ENCODE results near the gene HSPA6.
"Not testable (repeated sequence)": the region's sequence is repeated elsewhere in the genome, so short reads cannot be mapped to it uniquely, and the experiment has no call there.

The HSPA6 gene

DNA sequence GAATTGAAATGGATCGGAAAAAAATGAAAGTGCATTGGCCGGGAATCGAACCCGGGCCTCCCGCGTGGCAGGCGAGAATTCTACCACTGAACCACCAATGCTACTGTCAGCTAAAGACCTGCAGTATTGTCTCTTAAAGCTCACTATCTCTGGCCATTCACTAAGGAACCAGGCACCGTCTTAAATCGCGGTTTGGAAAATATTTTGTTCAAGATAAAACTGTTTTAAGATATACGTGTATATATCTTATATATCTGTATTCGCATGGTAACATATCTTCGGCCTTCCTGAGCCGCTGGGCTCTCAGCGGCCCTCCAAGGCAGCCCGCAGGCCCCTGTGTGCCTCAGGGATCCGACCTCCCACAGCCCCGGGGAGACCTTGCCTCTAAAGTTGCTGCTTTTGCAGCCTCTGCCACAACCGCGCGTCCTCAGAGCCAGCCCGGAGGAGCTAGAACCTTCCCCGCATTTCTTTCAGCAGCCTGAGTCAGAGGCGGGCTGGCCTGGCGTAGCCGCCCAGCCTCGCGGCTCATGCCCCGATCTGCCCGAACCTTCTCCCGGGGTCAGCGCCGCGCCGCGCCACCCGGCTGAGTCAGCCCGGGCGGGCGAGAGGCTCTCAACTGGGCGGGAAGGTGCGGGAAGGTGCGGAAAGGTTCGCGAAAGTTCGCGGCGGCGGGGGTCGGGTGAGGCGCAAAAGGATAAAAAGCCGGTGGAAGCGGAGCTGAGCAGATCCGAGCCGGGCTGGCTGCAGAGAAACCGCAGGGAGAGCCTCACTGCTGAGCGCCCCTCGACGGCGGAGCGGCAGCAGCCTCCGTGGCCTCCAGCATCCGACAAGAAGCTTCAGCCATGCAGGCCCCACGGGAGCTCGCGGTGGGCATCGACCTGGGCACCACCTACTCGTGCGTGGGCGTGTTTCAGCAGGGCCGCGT lies at the start of gene HSPA6:
Gene HSPA6 (plus strand): TSS at position 724 of the 925 bp plus-strand sequence. CDS start 119 bp downstream, at position 843.
- TF ChIP-seq GATA2, GATA3 (IDR thresholded peaks at IDR 0.05; ENCODE audit: low read depth, low read length): not testable (repeated sequence)

DNA sequence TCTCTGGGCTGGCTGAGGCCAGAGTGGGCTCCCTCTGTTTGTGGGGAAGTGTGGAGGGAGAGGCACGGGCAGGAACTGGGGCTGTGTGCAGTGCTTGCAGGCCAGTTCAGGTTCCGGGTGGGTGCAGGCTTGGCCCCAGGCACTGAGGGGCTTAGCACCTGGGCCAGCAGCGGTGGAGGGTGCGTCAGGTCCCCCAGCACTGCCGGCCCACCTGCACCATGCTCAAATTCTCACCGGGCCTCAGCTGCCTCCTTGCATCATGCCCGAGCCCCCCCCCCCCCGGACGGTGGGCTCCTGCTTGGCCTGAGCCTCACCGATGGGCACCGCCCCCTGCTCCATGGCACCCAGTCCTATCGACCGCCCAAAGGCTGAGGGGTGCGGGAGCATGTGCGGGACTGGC lies 45.4 kb upstream of the HSPA6 start:
- no peak for TF ChIP-seq GATA2 (IDR thresholded peaks at IDR 0.05; ENCODE audit: low read depth, low read length)
- TF ChIP-seq GATA3 (IDR thresholded peaks at IDR 0.05; ENCODE audit: low read depth, low read length) = no peak

DNA sequence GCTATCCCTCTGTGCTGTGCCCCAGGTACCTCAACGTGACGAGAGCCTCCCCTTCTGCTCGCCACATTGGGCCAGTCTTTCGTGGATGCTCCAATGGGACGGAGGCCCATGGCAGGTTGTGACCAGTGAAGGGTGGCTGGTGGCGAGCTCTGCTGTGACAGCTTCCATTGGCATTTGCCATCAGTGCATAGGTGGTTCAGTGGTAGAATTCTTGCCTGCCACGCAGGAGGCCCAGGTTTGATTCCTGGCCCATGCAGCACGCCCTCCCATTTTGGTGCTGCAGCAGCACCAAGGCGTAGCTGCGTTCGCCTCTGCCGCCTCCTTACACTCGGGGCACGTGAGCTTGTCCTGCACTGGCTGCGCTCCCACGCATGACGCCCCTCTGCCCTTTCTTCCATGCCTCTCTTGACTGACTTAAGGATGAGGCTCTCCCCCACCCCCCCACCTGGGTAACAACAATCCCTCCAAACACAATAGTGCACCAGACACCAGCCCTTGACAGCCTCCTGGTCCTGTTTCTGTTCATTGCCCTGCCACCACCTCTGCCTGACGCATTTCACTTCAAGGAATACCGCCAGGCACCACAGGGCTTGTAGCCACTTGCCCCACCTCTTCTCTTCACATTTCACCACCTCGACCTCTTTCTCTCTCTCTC lies 43.8 kb upstream of the HSPA6 start:
- TF ChIP-seq GATA2 (IDR thresholded peaks at IDR 0.05; ENCODE audit: low read depth, low read length) = no peak
- no peak for TF ChIP-seq GATA3 (IDR thresholded peaks at IDR 0.05; ENCODE audit: low read depth, low read length)

DNA sequence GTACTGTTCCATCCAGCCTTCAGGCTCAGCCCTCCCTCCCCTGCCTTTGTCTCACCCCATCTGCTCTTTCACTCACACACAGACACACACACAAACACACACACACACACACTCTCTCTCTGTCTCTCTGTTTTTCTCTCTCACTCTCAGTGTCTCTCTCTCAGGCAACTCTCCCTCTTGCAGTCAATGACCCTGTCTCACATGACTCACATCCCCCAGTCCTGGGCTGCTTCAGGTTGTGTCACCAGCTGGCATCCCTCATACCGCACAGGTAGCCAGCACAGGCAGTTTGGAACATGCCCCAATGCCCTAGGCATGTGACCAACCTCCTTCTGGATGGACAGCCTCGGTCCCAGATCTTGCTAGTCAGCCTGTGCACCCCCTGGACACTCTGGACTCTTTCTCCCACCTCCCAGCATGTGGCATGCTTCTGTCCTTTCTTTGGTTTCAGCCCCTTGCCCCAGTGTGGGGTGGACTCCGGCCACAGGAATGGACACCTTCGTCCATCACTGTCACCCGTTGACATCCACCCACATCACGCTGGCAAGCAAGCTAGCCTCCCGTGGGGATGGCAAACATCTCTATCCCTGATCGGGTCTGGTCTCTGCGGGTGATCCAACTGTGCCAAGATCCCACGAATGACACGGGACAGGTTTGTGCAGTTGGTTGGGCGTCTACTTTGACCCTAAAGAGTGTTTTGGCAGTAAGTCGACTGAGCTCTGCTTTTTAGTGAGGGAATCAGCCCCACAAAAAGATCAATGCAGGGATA lies 42.5 kb upstream of the HSPA6 start:
- no peak for TF ChIP-seq GATA3 (IDR thresholded peaks at IDR 0.05; ENCODE audit: low read depth, low read length)
- no peak for TF ChIP-seq GATA2 (IDR thresholded peaks at IDR 0.05; ENCODE audit: low read depth, low read length)

DNA sequence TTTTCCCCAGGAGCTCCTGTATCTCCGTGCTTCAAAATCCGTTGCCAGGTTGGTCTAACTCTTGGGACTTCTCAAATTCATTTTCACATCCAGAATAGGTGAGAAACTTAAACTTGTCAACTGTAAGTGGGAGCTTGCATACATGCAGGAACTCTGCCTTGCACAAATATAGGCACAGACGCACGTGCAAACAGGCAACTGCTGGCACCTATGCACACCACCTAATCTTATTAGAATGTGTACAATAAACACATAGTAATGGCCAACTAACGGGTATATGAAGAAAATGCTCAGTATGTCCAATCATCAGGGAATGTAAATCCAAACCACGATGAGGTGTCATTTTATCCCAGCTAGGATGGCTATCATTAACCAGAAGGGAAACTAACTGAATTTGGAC lies 41.7 kb upstream of the HSPA6 start:
- TF ChIP-seq GATA3 (IDR thresholded peaks at IDR 0.05; ENCODE audit: low read depth, low read length) (no peak), GATA2 (IDR thresholded peaks at IDR 0.05; ENCODE audit: low read depth, low read length) (no peak)

DNA sequence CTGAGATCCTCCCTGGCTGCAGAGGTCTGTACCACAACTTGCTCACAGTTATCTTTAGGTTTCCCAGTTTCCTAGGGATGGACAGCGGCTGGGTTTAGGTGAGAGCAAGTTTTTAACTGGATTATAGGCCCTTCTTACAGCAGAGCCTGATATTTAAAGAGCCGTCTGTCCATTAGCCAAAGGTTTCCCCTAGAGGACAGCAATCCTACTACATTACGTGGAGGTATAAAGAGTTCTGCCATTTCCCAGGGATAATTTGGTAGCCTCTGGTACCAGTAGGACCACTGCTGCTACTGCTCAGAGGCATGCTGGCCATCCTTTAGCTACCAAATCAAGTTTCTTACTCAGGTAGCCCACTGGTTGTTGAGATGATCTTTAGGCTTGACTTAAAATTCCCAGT lies 41.0 kb upstream of the HSPA6 start:
- TF ChIP-seq GATA2 (IDR thresholded peaks at IDR 0.05; ENCODE audit: low read depth, low read length) (no peak), GATA3 (IDR thresholded peaks at IDR 0.05; ENCODE audit: low read depth, low read length) (no peak)

DNA sequence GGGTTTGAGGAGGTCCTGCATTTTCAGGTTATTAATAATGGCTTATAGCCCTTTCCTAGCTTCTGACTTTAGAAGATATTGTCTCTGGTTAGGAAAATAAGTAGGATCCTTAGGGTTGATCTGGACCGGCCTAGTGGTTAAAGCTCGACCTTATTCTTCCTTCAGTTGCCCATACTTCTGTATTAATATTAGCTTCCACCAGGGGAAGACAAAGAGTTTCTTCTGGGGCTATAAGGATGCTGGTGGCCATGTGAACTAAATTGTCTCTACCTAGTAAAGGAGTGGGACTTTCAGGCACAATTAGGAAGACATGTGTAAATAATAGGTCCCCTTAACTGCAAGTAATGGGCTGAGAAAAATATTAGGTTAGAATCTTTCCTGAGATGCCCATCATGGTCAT lies 39.7 kb upstream of the HSPA6 start:
- no peak for TF ChIP-seq GATA3 (IDR thresholded peaks at IDR 0.05; ENCODE audit: low read depth, low read length)
- no peak for TF ChIP-seq GATA2 (IDR thresholded peaks at IDR 0.05; ENCODE audit: low read depth, low read length)

DNA sequence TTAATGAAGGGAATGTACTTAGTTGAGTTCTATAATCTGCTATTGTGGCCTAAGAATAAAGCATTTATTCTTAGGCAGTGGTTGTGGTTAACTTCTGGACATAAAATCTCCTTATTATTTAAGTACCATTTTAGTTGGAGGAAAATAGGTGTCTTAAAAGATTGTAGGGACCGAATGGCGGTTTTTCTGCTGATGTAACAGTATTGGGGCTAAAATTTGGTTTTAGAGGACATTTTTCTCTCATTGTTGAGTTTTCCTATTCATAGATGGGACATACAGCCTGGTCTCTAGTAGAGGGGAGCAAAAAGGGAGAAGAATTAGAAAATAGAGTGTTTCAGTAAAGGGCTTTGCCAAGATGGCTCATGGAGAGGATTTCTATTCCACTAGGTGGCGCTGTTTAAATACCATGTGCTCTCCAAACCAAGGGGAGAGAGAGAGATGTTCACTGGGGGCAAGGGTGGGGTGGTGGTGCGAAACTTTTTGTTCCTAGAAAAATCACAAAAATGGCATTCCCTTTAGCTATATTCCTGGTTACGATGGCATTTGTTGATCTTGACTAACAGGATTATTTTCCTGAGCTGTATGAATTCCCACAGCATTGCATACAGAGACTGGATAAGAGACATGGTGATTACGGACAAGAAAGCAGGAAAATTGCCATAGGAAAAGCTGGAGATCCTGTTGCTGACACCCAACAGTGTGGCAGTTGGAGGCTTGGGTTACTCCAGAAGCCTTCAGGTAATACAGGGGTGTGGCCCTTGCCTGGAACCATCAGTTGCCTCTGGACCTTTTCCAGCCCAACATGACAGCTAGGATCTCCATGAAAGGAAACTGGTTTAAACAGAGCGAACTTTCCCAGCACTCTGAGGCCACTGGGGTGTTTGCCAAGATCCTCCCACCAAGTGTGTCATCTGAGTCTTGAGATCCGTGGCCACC lies 37.3 kb upstream of the HSPA6 start:
- no peak for TF ChIP-seq GATA3 (IDR thresholded peaks at IDR 0.05; ENCODE audit: low read depth, low read length)
- TF ChIP-seq GATA2 (IDR thresholded peaks at IDR 0.05; ENCODE audit: low read depth, low read length) = no peak

DNA sequence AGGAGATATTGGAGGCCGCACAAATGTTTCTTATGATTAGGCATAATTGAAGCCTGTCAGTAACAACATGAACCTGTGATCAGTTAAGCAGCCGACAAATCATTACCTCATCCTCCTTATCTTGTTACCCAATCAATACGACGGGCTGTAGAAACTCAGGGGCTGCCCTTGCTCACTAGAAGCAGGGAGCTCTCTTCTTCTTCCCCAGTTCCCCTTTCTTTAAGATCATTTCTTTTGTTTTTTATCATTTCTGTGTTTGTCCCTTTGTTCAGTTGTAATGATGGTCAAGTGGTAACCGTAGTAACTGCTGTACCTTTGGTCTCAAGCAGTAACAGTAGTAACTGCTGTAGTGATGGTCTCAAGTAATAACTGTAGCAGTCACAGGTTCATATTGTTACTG lies 32.9 kb upstream of the HSPA6 start:
- no peak for TF ChIP-seq GATA3 (IDR thresholded peaks at IDR 0.05; ENCODE audit: low read depth, low read length)
- no peak; the same call in 1 of the 2 replicates for TF ChIP-seq GATA2 (IDR thresholded peaks at IDR 0.05; ENCODE audit: low read depth, low read length)

DNA sequence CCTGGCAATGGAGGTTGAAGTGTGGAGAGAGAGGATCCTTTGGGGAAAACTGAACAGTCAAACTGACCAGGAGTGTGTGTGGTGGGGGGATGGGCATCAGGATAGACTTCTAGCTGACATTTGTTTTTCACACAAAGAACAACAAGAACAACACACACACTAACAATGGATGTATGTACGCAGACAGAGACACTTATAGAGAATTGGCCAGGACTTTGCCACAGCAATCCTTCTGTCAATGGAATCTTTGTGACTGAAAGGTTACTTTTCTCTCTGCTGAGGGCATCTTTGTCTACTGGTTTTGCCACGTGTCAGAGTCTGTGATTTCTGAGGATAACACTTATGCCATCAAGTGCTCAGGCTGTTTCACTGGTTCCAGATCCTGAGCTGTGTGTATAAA lies 31.5 kb upstream of the HSPA6 start:
- TF ChIP-seq GATA3 (IDR thresholded peaks at IDR 0.05; ENCODE audit: low read depth, low read length) (no peak), GATA2 (IDR thresholded peaks at IDR 0.05; ENCODE audit: low read depth, low read length) (no peak)

DNA sequence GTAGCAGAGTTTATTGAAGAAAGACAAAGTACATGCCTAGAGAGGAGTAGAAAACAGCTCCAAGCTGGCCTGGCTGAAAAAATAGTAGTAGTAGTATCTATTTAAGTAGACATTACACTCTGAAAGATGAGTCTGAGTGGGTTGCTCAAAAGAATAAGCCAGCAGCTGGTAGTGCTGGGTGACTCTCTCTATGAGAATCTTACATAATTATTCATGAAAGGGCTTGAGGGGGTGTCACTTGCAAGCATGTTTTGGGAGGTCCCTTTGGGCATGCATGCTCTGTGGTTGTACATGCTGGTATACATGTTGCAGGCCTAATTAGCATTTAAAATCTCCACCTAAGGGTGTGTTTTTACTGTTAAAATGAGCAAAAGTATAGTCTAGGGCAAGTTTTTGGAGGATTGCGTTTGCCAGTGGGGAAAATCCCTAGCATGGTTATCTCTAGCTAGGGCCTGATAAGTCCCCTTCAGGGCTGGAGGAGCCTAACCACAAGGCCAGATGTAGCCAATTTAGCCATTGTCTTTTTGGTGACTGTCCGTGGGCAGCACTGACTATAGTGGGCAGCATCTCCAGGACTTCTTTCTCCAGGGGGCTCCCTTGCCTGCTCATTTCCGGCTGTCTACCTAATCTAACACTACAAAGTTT lies 30.1 kb upstream of the HSPA6 start:
- TF ChIP-seq GATA2 (IDR thresholded peaks at IDR 0.05; ENCODE audit: low read depth, low read length) = no peak
- TF ChIP-seq GATA3 (IDR thresholded peaks at IDR 0.05; ENCODE audit: low read depth, low read length) = no peak

DNA sequence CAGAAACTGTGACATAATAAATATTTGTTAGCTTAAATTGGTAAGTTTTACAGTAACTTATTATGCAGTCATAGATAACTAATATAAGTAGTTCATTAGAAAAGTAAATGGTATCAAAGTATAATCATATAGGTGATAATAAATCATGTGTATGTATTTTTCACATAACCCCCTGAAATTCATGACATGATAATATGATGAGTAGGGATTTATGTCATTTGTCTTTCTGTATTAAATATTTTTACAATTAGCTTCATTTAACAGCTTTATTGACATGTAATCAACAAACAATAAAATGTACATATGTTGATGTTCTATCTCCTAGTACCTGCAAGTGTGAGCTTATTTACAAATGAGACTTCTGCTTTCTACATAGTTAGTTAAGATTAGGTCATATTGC lies 28.9 kb upstream of the HSPA6 start:
- TF ChIP-seq GATA2 (IDR thresholded peaks at IDR 0.05; ENCODE audit: low read depth, low read length) (no peak), GATA3 (IDR thresholded peaks at IDR 0.05; ENCODE audit: low read depth, low read length) (no peak)

DNA sequence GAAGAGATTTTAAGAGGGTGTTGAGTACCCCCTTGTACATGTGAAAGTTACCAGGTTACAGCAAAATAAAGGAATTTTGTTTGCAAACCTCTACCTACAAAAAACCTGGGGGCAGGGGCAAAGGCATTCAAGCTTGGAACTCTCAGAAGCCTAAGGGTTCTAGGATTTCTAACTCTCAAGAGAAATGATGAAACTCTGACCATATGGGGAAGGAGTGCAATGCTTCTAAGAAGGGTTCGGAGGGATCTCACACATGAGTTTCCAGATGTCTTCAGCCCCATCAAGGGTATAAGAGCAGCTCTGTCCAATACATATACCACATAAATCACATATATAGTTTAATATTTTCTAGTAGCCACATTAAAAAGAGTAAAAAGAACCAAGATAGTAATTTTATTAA lies 26.4 kb upstream of the HSPA6 start:
- TF ChIP-seq GATA3 (IDR thresholded peaks at IDR 0.05; ENCODE audit: low read depth, low read length) (no peak), GATA2 (IDR thresholded peaks at IDR 0.05; ENCODE audit: low read depth, low read length) (no peak)

Data from SH-SY5Y (cell line).